SH-SY5Y (cell line): ENCODE measurements around the gene CCDC137.

Experiments
- GATA2 ChIP-seq: IDR thresholded peaks from 2 replicates; pipeline ENCODE4 v1.6.1; 2011; ENCODE audit warnings: mild to moderate bottlenecking, low read depth, low read length
- GATA3 ChIP-seq: IDR thresholded peaks from 2 replicates; pipeline ENCODE4 v1.6.1; 2011; ENCODE audit warnings: low read depth, mild to moderate bottlenecking, low read length, moderate library complexity

Gene CCDC137

DNA sequence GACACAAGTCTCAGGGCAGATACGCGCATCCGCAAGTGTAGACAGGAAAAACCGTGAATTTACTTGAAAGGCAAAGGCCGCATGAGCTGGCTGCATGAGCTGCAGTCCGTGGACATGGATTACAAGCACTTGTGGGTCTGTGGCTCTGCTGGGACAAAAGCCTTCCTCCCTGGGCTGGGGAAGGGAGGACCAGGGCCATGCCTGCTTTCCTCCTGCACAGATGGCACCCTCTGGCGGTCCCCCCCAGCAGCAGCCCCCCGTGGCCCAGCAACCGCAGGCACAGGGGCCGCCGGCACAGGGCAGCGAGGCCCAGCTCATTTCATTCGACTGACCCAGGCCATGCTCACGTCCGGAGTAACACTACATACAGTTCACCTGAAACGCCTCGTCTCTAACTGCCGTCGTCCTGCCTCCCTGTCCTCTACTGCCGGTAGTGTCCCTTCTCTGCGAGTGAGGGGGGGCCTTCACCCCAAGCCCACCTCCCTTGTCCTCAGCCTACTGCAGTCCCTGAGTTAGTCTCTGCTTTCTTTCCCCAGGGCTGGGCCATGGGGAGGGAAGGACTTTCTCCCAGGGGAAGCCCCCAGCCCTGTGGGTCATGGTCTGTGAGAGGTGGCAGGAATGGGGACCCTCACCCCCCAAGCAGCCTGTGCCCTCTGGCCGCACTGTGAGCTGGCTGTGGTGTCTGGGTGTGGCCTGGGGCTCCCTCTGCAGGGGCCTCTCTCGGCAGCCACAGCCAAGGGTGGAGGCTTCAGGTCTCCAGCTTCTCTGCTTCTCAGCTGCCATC lies 34.9 kb downstream of the CCDC137 start:
- TF ChIP-seq GATA2 (no peak), GATA3 (no peak)

GRCh38 chr17:81702934-81703746 lies 36.6 kb downstream of the CCDC137 start, which contains the start of gene MRPL12:
MRPL12 (plus strand) TSS chr17:81703367; CDS start chr17:81703502, 135 bp downstream.
- TF ChIP-seq GATA3 (no peak), GATA2 (no peak)

GRCh38 chr17:81703747-81704654 lies 37.5 kb downstream of the CCDC137 start:
- TF ChIP-seq GATA2 (no peak), GATA3 (no peak)

GRCh38 chr17:81705518-81706231 lies 39.1 kb downstream of the CCDC137 start:
- TF ChIP-seq GATA2 (no peak), GATA3 (no peak)

GRCh38 chr17:81706232-81706611 lies 39.7 kb downstream of the CCDC137 start:
- TF ChIP-seq GATA3: no peak
- TF ChIP-seq GATA2: no peak

DNA sequence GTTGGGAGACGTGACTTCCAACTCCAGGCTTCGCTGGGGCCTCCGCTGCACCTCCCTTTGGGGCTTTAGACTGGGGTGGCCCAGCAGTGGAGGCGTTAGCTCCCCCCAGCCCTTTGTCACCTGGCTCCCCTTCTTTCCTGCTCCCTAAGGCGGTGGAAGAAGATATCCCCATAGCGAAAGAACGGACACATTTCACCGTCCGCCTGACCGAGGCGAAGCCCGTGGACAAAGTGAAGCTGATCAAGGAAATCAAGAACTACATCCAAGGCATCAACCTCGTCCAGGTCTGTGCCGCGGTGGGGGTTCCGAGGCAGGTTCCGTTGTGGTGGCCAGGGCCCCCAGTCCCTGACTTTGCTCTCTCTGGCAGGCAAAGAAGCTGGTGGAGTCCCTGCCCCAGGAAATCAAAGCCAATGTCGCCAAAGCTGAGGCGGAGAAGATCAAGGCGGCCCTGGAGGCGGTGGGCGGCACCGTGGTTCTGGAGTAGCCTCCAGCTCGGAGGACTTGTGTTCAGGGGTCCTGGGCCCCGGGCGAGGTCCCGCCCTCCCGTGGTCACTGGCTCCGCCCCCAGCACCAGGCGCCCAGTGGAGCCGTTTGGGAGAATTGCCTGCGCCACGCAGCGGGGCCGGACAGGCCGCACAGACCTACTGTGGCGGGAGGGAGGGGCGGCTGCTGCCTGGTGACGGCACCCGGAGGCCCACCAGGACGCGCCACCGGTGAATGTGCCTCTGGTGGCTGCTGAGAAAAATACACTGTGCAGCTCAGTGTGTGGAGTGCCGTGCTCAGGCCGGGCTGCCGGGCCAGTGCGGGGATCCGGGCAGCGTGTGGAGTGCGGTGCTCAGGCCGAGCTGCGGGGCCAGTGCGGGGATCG lies 40.5 kb downstream of the CCDC137 start:
- no peak for TF ChIP-seq GATA3
- no peak for TF ChIP-seq GATA2

GRCh38 chr17:81707725-81708646 lies 41.4 kb downstream of the CCDC137 start:
- TF ChIP-seq GATA2 (no peak), GATA3 (no peak)

DNA sequence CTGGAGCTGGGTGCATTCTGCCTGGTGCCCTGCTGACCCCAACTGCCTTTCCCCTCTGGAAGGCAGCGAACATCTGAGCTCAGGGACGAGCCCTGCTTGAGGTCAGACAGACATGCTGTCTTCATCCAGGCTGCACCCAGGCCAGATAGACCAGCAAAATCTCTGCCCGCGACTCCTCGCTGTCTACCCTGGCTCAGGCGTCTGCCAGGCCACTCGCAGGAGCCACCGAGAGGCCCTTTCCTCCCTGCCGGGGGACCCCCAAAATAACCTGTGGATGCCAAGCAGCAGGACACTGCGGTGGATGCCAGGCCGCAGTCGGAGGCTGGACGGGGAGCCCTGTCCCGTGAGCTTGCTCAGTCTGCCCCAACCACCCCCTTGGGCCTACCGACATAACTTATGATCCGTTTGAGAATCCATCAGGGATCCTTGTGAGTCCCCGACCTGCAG lies 42.2 kb downstream of the CCDC137 start:
- no peak for TF ChIP-seq GATA3
- TF ChIP-seq GATA2: no peak

DNA sequence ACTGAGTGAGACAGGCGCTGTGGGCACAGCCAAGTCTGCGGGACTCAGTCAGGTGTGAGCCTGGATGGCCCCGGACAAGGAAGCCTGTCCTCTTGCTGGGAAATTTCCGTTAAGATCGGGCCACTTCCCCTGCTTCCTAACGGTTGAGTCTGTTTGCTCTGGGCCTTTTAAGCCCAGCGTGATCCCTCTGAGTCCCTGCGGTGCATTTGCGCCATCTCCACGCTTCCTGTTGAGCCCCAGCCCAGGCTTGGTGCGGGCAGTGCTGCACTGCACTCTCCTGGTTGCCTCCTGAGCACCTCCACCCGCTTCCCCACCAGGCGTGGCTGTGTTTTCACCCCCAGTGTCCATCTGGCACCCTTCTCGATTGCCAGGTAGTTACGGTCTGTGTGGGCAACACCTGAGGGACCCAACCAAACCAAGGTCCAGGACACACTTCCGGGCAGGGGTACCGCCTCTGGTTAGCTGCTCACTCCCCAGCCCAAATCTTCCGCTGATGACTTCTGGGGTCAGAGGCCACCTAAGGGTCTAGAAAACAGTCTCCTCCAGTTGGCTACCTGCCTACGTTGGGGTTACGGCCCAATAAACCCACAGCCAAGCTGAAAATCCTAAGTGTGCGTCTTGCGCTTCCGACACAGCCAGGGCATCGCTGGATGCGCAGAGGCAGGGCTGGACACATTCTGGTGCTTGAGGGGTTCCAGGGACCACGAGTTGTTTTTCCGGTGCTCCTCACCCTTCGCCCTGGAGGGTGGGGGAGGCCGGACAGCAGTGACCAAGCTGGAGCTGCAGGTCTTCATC lies 44.2 kb downstream of the CCDC137 start:
- TF ChIP-seq GATA2: no peak

GRCh38 chr17:81711814-81712467 lies 45.4 kb downstream of the CCDC137 start, which contains the start of gene SLC25A10:
SLC25A10 (plus strand) TSS chr17:81712284; CDS start chr17:81712427, 143 bp downstream.
- TF ChIP-seq GATA2: no peak
- TF ChIP-seq GATA3: no peak

DNA sequence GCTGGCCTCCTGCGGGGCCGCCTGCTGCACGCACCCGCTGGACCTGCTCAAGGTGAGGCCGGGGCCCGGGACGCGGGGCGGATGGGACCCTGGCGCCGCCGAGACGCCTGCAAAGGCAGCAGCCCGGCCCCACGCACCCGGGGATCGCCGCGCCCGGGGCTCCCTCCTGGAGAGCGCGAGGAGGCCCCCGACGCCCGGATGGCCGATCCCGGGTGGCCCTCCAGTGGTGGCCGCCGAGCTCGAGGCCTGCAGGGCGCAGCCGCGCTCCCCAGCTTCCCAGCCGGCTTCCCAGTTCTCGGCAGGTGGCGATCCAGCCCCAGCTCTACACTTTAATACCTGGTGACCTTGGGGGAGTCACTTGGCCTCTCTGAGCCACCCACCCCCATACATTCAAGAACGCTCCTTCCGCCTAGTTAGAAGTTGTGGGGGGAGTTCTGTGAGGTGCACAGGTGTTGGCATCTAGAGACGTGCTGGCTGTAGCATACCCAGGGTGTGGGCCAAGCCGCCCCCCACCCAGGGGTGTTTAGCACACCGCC lies 46.0 kb downstream of the CCDC137 start:
- TF ChIP-seq GATA2: no peak
- no peak for TF ChIP-seq GATA3
